ENCODE data around the gene HOXA7.

Gene HOXA7

DNA sequence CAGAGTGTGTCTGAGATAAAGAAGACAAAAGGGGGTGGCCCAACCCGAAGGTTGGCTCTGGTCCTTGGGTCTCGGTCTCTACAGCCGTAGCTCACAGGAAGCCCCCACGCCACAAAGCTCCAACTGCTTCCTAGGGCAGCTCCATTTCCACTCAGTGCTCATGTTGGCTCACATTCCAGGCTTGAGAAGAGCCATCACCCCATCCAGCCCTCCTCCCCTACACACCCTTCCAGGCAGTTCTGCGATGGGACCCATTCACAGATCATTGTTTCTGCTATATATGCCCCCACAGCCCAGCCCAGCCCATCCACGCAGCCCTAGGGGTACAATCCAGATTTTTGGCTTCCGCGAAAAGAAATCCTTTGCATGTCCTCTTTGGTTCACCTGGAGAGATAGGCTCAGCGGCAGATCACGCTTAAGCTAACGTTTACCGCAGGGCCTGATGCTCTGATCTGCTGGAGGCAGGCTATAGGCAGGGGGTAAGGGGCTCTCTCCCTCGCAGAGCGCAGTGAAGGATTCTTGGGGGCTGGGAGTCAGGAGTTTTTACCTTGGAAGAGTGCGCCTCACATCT, 34.8 kb upstream of the HOXA7 start:
- H3K79me2 ChIP-seq (ENCODE audit: insufficient read depth, low read length): no peaks in the 10 kb centered on the region
- H3K4me3 ChIP-seq (ENCODE audit: low read depth in 1 of 2, low read length in 2 of 2): no peak overlapping the region
- H4K20me1 ChIP-seq (ENCODE audit: insufficient read depth, low read length): no peaks in the 10 kb centered on the region
- DNase-seq (no peak), ATAC-seq (ENCODE audit: insufficient read depth, low read depth) (no peak)
- H3K4me1 ChIP-seq (ENCODE audit: insufficient read depth, low read length): peaks cover 18% of the 10 kb centered on the region
- H2AFZ ChIP-seq (ENCODE audit: low read depth, low read length): no peak overlapping the region
- no peaks in the 10 kb centered on the region for H3K9me3 ChIP-seq (ENCODE audit: insufficient read depth, low read length, severe bottlenecking)
- no peaks in the 10 kb centered on the region for H3K36me3 ChIP-seq (ENCODE audit: insufficient read depth, low read length)
- H3K27me3 ChIP-seq (ENCODE audit: insufficient read depth, low read length, poor library complexity): peaks cover 14% of the 10 kb centered on the region
- no peak for TF ChIP-seq EZH2 (IDR thresholded peaks at IDR 0.05; ENCODE audit: borderline replicate concordance, low read depth, low read length, severe bottlenecking)
- TF ChIP-seq, protein P1, sequence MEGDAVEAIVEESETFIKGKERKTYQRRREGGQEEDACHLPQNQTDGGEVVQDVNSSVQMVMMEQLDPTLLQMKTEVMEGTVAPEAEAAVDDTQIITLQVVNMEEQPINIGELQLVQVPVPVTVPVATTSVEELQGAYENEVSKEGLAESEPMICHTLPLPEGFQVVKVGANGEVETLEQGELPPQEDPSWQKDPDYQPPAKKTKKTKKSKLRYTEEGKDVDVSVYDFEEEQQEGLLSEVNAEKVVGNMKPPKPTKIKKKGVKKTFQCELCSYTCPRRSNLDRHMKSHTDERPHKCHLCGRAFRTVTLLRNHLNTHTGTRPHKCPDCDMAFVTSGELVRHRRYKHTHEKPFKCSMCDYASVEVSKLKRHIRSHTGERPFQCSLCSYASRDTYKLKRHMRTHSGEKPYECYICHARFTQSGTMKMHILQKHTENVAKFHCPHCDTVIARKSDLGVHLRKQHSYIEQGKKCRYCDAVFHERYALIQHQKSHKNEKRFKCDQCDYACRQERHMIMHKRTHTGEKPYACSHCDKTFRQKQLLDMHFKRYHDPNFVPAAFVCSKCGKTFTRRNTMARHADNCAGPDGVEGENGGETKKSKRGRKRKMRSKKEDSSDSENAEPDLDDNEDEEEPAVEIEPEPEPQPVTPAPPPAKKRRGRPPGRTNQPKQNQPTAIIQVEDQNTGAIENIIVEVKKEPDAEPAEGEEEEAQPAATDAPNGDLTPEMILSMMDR (IDR thresholded peaks at IDR 0.05; ENCODE audit: borderline replicate concordance, extremely low read depth, low read length, poor library complexity, severe bottlenecking): no peak
- no peak overlapping the region for H3K9ac ChIP-seq (ENCODE audit: low read depth, low read length)
- H3K27ac ChIP-seq (ENCODE audit: low read length): no peak overlapping the region
- H3K4me2 ChIP-seq (ENCODE audit: insufficient read depth, low read length): no peak overlapping the region

DNA sequence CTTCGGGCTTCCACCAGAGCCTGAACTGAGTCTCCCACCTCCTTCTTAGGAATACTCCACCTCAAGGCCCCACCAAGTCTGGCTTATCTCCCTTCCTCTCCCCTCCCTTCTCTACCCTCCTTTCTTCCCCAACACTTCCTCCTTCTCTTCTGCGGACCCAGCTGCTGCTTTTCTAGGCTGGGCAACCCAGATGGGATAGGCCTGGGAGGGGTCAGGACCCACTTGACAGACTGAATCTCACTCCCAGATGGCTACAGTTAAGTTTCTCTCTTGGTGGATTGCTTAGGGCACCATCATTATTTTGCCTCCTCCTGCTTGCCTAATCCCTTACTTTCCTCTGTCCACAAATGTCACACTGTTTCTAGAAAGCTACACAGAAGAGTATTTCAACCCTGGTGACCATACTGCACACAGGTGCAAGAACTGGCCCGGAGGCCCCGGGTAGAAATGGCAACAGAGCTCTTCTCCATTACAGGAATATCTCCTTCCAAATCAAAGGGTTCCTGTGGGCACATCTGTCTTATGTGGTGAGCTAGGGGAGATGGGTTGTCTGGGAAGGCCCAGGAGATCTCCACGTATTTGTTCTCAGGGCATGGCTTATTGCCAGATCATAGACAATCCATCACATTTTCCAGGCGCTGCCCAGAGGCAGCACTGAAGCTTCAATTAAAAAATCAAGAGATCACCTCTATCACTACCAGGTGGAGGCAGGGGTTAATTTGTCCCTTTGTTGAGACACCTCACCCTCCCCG, 33.7 kb upstream of the HOXA7 start:
- H3K4me3 ChIP-seq (ENCODE audit: low read depth in 1 of 2, low read length in 2 of 2): no peak overlapping the region
- no peak overlapping the region for H3K4me2 ChIP-seq (ENCODE audit: insufficient read depth, low read length)
- peaks cover 18% of the 10 kb centered on the region for H3K4me1 ChIP-seq (ENCODE audit: insufficient read depth, low read length)
- ATAC-seq (ENCODE audit: insufficient read depth, low read depth) (no peak), DNase-seq (no peak)
- H3K79me2 ChIP-seq (ENCODE audit: insufficient read depth, low read length): no peaks in the 10 kb centered on the region
- peaks cover 14% of the 10 kb centered on the region for H3K27me3 ChIP-seq (ENCODE audit: insufficient read depth, low read length, poor library complexity)
- H3K36me3 ChIP-seq (ENCODE audit: insufficient read depth, low read length): no peaks in the 10 kb centered on the region
- H3K27ac ChIP-seq (ENCODE audit: low read length): no peak overlapping the region
- no peak overlapping the region for H2AFZ ChIP-seq (ENCODE audit: low read depth, low read length)
- H3K9me3 ChIP-seq (ENCODE audit: insufficient read depth, low read length, severe bottlenecking): no peaks in the 10 kb centered on the region
- TF ChIP-seq, protein P1 (IDR thresholded peaks at IDR 0.05; ENCODE audit: borderline replicate concordance, extremely low read depth, low read length, poor library complexity, severe bottlenecking): no peak
- no peak for TF ChIP-seq EZH2 (IDR thresholded peaks at IDR 0.05; ENCODE audit: borderline replicate concordance, low read depth, low read length, severe bottlenecking)
- no peaks in the 10 kb centered on the region for H4K20me1 ChIP-seq (ENCODE audit: insufficient read depth, low read length)
- H3K9ac ChIP-seq (ENCODE audit: low read depth, low read length): no peak overlapping the region

DNA sequence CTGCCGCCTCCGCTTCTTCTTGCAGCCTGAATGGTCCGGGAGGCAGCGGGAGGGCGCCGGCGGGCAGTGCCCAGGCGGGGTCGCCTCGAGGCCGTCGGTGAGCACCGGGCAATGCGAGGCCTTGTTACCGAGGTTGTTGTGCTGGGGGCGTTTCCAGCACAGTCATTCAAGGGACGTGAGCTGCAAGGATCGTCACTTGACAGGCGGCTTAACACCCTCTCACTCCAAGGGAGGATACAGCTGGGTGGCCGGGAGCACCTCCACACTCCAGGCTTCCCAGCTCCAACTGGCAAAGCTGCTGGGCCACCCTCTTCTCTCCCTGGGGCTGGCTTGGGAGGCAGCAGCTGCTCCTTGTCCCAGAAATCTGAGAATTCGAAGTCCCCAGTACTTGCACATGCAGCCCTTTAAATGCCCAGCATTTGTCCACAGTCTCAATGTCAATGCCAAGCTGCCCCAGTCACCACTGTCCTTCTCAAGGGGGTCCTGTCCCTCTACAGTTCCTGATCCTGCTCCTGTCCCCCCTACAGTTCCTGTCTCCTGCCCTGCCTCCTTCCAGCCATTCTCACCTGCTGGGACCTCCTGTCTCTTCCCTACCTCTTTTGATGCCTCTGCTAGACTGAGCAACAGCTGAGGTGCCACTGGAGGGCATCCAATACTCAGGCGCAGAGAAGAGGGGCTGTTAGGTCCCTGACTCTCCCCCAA, 33.0 kb upstream of the HOXA7 start:
- DNase-seq (no peak), ATAC-seq (ENCODE audit: insufficient read depth, low read depth) (no peak)
- TF ChIP-seq, protein P1 (IDR thresholded peaks at IDR 0.05; ENCODE audit: borderline replicate concordance, extremely low read depth, low read length, poor library complexity, severe bottlenecking): no peak
- TF ChIP-seq EZH2 (IDR thresholded peaks at IDR 0.05; ENCODE audit: borderline replicate concordance, low read depth, low read length, severe bottlenecking): no peak
- no peak overlapping the region for H3K9ac ChIP-seq (ENCODE audit: low read depth, low read length)
- H3K36me3 ChIP-seq (ENCODE audit: insufficient read depth, low read length): no peaks in the 10 kb centered on the region
- H2AFZ ChIP-seq (ENCODE audit: low read depth, low read length): no peak overlapping the region
- H3K27ac ChIP-seq (ENCODE audit: low read length): no peak overlapping the region
- H3K4me2 ChIP-seq (ENCODE audit: insufficient read depth, low read length): no peak overlapping the region
- H3K4me3 ChIP-seq (ENCODE audit: low read depth in 1 of 2, low read length in 2 of 2): no peak overlapping the region
- H3K27me3 ChIP-seq (ENCODE audit: insufficient read depth, low read length, poor library complexity): peaks cover 14% of the 10 kb centered on the region
- H3K4me1 ChIP-seq (ENCODE audit: insufficient read depth, low read length): peaks cover 18% of the 10 kb centered on the region
- no peaks in the 10 kb centered on the region for H4K20me1 ChIP-seq (ENCODE audit: insufficient read depth, low read length)
- no peaks in the 10 kb centered on the region for H3K79me2 ChIP-seq (ENCODE audit: insufficient read depth, low read length)
- no peaks in the 10 kb centered on the region for H3K9me3 ChIP-seq (ENCODE audit: insufficient read depth, low read length, severe bottlenecking)
